Upper lobe of left lung (tissue), 4 donors: ENCODE measurements around the gene TRAPPC13.

Source experiments
- POLR2A ChIP-seq, 4 donors: fragments of 450-650 bp; IDR thresholded peaks; one replicate each; pipeline ENCODE4 v1.5.1; 2016 to 2017; ENCODE audit warnings: antibody characterized with exemption in 4 of 4, mild to moderate bottlenecking in 2 of 4
- POLR2AphosphoS5 ChIP-seq, 2 donors: sonication (generic); formaldehyde crosslinking; IDR thresholded peaks; one replicate each; pipeline ENCODE4 v1.5.1; 2017; ENCODE audit warnings: antibody characterized with exemption in 2 of 2
- TF ChIP-seq, protein P1 (sequence below), 6 experiments: fragments of 450-650 bp in 4 of 6; fragments of 200-600 bp in 2 of 6; sonication (generic) in 2 of 6; IDR thresholded peaks; one replicate each; pipeline ENCODE4 v1.5.1; 2016 to 2019; ENCODE audit warnings: antibody characterized with exemption in 6 of 6

DNA sequence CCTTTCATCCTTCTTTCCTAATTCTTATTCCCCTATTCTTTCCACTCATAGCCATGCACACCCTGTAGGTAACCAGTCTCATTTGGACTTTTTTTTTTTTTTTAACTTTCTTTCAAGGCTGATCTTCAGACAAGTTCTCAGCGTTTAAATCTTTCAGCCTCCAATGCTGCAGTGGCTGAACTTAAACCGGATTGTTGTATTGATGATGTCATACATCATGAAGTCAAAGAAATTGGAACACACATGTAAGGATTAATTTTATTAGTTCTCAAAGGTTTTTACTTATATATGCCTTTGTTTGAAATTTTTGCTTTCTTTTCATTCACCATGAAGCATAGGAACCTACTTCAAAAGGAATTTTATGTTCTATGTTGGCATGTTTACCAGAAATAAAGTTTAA, 22.1 kb downstream of the TRAPPC13 start:
- TF ChIP-seq, protein P1, sequence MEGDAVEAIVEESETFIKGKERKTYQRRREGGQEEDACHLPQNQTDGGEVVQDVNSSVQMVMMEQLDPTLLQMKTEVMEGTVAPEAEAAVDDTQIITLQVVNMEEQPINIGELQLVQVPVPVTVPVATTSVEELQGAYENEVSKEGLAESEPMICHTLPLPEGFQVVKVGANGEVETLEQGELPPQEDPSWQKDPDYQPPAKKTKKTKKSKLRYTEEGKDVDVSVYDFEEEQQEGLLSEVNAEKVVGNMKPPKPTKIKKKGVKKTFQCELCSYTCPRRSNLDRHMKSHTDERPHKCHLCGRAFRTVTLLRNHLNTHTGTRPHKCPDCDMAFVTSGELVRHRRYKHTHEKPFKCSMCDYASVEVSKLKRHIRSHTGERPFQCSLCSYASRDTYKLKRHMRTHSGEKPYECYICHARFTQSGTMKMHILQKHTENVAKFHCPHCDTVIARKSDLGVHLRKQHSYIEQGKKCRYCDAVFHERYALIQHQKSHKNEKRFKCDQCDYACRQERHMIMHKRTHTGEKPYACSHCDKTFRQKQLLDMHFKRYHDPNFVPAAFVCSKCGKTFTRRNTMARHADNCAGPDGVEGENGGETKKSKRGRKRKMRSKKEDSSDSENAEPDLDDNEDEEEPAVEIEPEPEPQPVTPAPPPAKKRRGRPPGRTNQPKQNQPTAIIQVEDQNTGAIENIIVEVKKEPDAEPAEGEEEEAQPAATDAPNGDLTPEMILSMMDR (IDR thresholded peaks at IDR 0.05): no peak
- TF ChIP-seq POLR2AphosphoS5 (IDR thresholded peaks at IDR 0.05) (no peak), POLR2A (IDR thresholded peaks at IDR 0.05) (no peak)
